Esophagus squamous epithelium (tissue), 5 donors: ENCODE data around the gene APH1B. TPM values are rescaled to one million over a fixed set of nuclear protein-coding genes. Genes with fewer than 3 reads are reported as not detected.

Experiments
- DNase-seq: peaks from one replicate; lab custom pipeline; 2025; lab: John Stamatoyannopoulos, UW
- H3K27ac ChIP-seq, 4 donors: fragments of 200-600 bp; sonication (generic); one replicate each; pipeline ENCODE4 v1.5.1; 2016 to 2019; ENCODE audit warnings: mild to moderate bottlenecking in 1 of 4
- H3K27me3 ChIP-seq, 4 donors: fragments of 200-600 bp; sonication (generic); 1 replicate in 3 of 4; 2 replicates in 1 of 4; pipeline versions ENCODE4 v1.5.1 to v1.6.0; 2017 to 2021; ENCODE audit warnings: antibody characterized with exemption in 1 of 4
- H3K36me3 ChIP-seq, 3 donors: fragments of 200-600 bp; sonication (generic); one replicate each; pipeline ENCODE4 v1.5.1; 2016 to 2019
- H3K4me1 ChIP-seq, 3 donors: fragments of 200-600 bp; sonication (generic); one replicate each; pipeline ENCODE4 v1.5.1; 2017 to 2019
- H3K4me3 ChIP-seq, 4 donors: fragments of 200-600 bp; sonication (generic); 1 replicate in 3 of 4; 2 replicates in 1 of 4; pipeline ENCODE4 v1.5.1; 2016 to 2019; ENCODE audit warnings: mild to moderate bottlenecking in 2 of 4, moderate library complexity in 1 of 4
- H3K9me3 ChIP-seq, 3 donors: fragments of 200-600 bp; sonication (generic); one replicate each; pipeline ENCODE4 v1.5.1; 2016 to 2019
- CTCF ChIP-seq, 6 experiments: fragments of 450-650 bp in 4 of 6; fragments of 200-600 bp in 2 of 6; sonication (generic) in 2 of 6; IDR thresholded peaks; one replicate each; pipeline ENCODE4 v1.5.1; 2016 to 2019; ENCODE audit warnings: antibody characterized with exemption in 6 of 6, mild to moderate bottlenecking in 4 of 6, moderate library complexity in 4 of 6
- POLR2A ChIP-seq, 4 donors: fragments of 450-650 bp; IDR thresholded peaks; one replicate each; pipeline ENCODE4 v1.6.1; 2017; ENCODE audit warnings: antibody characterized with exemption in 4 of 4, mild to moderate bottlenecking in 4 of 4, moderate library complexity in 3 of 4
- WGBS, 2 donors: methylation state at CpG; one replicate each; pipeline ENCODE4 v1.1.5; 2018; 5-methylcytosine and 5-hydroxymethylcytosine counted together
- intact Hi-C: fragments of 100-400 bp; cut with DNase I; formaldehyde crosslinking; loops from one replicate; pipeline ENCODE4 v1.15.0; 2022
- total RNA-seq, 4 donors: library from RNA; depleted of rRNA; stranded (reverse); fragments of >200 nt; gene quantifications; one replicate each; pipeline ENCODE4 v1.1.0, GENCODE V29; 2016
- donor health status: DM: yes; HTN: yes; CAD: no.

Gene APH1B
- total RNA-seq, 4 donors from 2014 or later = 0.53 to 7.8 (median 3.3) TPM

- no peak overlapping the region for H3K4me3 ChIP-seq
Observed at GRCh38 chr15:63299943-63300575, 22.7 kb downstream of the APH1B start.

GRCh38 chr15:63301088-63301487 is 23.7 kb downstream of the APH1B start:
- no peaks in the 10 kb centered on the region for H3K27me3 ChIP-seq
- peaks cover 0 to under 1% (median 0%) of the 10 kb centered on the region in 3 donors for H3K4me1 ChIP-seq
- intact Hi-C loops = no loop called here
- TF ChIP-seq POLR2A (IDR thresholded peaks at IDR 0.05) (no peak), CTCF (IDR thresholded peaks at IDR 0.05) (no peak)
- no peak overlapping the region for H3K27ac ChIP-seq
- H3K9me3 ChIP-seq = no peaks in the 10 kb centered on the region
- peaks cover 0 to 72% (median 0%) of the 10 kb centered on the region in 3 donors for H3K36me3 ChIP-seq
- H3K4me3 ChIP-seq = no peak overlapping the region
- 89 to 100% methylated on average over 1 of the region's 1 CpG for WGBS, 2 donors
- no peak for DNase-seq

More at GRCh38 chr15:63299943-63300575, 22.7 kb downstream of the APH1B start:
- Histone ChIP-seq H3K27ac (no peak overlapping the region), H3K27me3 (no peaks in the 10 kb centered on the region), H3K36me3 (peaks cover 0 to 63% (median 0%) of the 10 kb centered on the region in 3 donors), H3K4me1 (no peaks in the 10 kb centered on the region), H3K9me3 (no peaks in the 10 kb centered on the region)
- intact Hi-C loops = no loop called here
- no peak for DNase-seq
- TF ChIP-seq POLR2A (IDR thresholded peaks at IDR 0.05) (no peak), CTCF (IDR thresholded peaks at IDR 0.05) (no peak)
- WGBS, 2 donors = 90% methylated on average over 7 of the region's 7 CpGs

- Histone ChIP-seq H3K36me3 (peaks cover 0 to 54% (median 0%) of the 10 kb centered on the region in 3 donors), H3K27me3 (no peaks in the 10 kb centered on the region), H3K4me3 (no peak overlapping the region), H3K9me3 (no peaks in the 10 kb centered on the region), H3K27ac (no peak overlapping the region), H3K4me1 (peaks cover 0 to 18% (median 0%) of the 10 kb centered on the region in 3 donors)
- intact Hi-C loops = no loop called here
- TF ChIP-seq POLR2A (IDR thresholded peaks at IDR 0.05) (no peak), CTCF (IDR thresholded peaks at IDR 0.05) (no peak)
- 69 to 84% methylated on average over 5 of the region's 5 CpGs for WGBS, 2 donors
- DNase-seq = no peak
Observed at GRCh38 chr15:63305260-63305659, 27.9 kb downstream of the APH1B start.

- WGBS, 2 donors = 60 to 86% methylated on average over 5 of the region's 5 CpGs
- H3K4me3 ChIP-seq = no peak overlapping the region
- peaks cover 0 to 47% (median 0%) of the 10 kb centered on the region in 3 donors for H3K36me3 ChIP-seq
- TF ChIP-seq CTCF (IDR thresholded peaks at IDR 0.05) (no peak), POLR2A (IDR thresholded peaks at IDR 0.05) (no peak)
- H3K9me3 ChIP-seq = no peaks in the 10 kb centered on the region
- DNase-seq = no peak
- H3K27me3 ChIP-seq = no peaks in the 10 kb centered on the region
- H3K27ac ChIP-seq = no peak overlapping the region
- intact Hi-C loops = no loop called here
- peaks cover 0 to 18% (median 0%) of the 10 kb centered on the region in 3 donors for H3K4me1 ChIP-seq
Observed at GRCh38 chr15:63306492-63307073, 29.2 kb downstream of the APH1B start.

- Histone ChIP-seq H3K27me3 (no peaks in the 10 kb centered on the region), H3K4me1 (peaks cover 0 to 18% (median 0%) of the 10 kb centered on the region in 3 donors), H3K9me3 (no peaks in the 10 kb centered on the region), H3K36me3 (peaks cover 0 to 30% (median 0%) of the 10 kb centered on the region in 3 donors), H3K27ac (no peak overlapping the region), H3K4me3 (no peak overlapping the region)
- intact Hi-C loops = no loop called here
- 74 to 78% methylated on average over 4 of the region's 4 CpGs for WGBS, 2 donors
- no peak for DNase-seq
- TF ChIP-seq CTCF (IDR thresholded peaks at IDR 0.05) (no peak), POLR2A (IDR thresholded peaks at IDR 0.05) (no peak)
Observed at GRCh38 chr15:63308491-63308890, 31.1 kb downstream of the APH1B start.
